Transverse colon (tissue), 4 donors: ENCODE data around the gene KCNN3.

ENCODE experiments used
- POLR2A ChIP-seq: fragments of 450-650 bp; IDR thresholded peaks from one replicate; pipeline ENCODE4 v1.6.1; 2016; ENCODE audit warnings: antibody characterized with exemption, mild to moderate bottlenecking, moderate library complexity
- POLR2AphosphoS5 ChIP-seq, 3 donors: sonication (generic); formaldehyde crosslinking; IDR thresholded peaks; one replicate each; pipeline ENCODE4 v1.6.1; 2016; ENCODE audit warnings: antibody characterized with exemption in 3 of 3
- TF ChIP-seq, protein P1 (sequence below), 5 experiments: fragments of 200-600 bp in 3 of 5; fragments of 450-650 bp in 2 of 5; sonication (generic) in 3 of 5; IDR thresholded peaks; 1 replicate in 2 of 5; 2 replicates in 3 of 5; pipeline ENCODE4 v1.5.1; 2016 to 2017; ENCODE audit warnings: antibody characterized with exemption in 5 of 5, inconsistent platforms in 3 of 5, mild to moderate bottlenecking in 2 of 5, moderate library complexity in 1 of 5

DNA sequence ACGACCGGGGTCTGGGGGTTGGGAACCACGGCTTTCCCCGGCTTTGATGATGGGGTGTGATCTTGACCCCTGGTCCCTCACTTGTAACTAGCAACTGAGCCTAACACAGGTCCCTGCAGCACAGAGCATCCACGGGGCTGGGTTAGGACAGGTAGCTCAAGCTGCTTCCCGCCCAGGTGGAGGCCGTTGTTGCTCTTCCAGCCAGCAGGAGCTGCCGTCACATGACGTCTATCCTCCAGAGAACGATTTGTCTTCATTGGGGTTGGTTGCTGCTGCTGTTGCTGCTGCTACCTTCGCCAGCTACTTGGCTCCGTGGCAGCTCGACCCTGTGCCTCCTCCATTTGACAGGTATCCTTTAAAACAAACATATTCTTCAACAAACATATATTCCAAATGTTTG is 187.8 kb downstream of the KCNN3 start:
- TF ChIP-seq, protein P1, sequence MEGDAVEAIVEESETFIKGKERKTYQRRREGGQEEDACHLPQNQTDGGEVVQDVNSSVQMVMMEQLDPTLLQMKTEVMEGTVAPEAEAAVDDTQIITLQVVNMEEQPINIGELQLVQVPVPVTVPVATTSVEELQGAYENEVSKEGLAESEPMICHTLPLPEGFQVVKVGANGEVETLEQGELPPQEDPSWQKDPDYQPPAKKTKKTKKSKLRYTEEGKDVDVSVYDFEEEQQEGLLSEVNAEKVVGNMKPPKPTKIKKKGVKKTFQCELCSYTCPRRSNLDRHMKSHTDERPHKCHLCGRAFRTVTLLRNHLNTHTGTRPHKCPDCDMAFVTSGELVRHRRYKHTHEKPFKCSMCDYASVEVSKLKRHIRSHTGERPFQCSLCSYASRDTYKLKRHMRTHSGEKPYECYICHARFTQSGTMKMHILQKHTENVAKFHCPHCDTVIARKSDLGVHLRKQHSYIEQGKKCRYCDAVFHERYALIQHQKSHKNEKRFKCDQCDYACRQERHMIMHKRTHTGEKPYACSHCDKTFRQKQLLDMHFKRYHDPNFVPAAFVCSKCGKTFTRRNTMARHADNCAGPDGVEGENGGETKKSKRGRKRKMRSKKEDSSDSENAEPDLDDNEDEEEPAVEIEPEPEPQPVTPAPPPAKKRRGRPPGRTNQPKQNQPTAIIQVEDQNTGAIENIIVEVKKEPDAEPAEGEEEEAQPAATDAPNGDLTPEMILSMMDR (IDR thresholded peaks at IDR 0.05), result no peak
- TF ChIP-seq POLR2A (no peak), POLR2AphosphoS5 (IDR thresholded peaks at IDR 0.05) (no peak)
